IPS-20b (cell line): ENCODE measurements around the gene PLCB3.
A peak's percentile ranks its signal among the peaks of the same experiment; 100 is the strongest.

Experiments
- H3K27ac ChIP-seq: one replicate; pipeline ENCODE4 v1.5.1; 2013; ENCODE audit warnings: low read length
- H3K27me3 ChIP-seq: 2 replicates; pipeline ENCODE4 v1.6.1; 2013; ENCODE audit warnings: mild to moderate bottlenecking, low read length, inconsistent platforms; ENCODE audit not compliant: insufficient read depth
- H3K36me3 ChIP-seq: 2 replicates; pipeline ENCODE4 v1.6.1; 2013; ENCODE audit warnings: low read depth, mild to moderate bottlenecking, inconsistent platforms, low read length, moderate library complexity; ENCODE audit not compliant: insufficient read depth
- H3K4me1 ChIP-seq: 2 replicates; pipeline ENCODE4 v1.6.1; 2013; ENCODE audit warnings: mild to moderate bottlenecking, control low read depth, inconsistent platforms, low read length, moderate library complexity; ENCODE audit not compliant: insufficient read depth
- H3K4me3 ChIP-seq: 2 replicates; pipeline ENCODE4 v1.5.1; 2013; ENCODE audit warnings: mild to moderate bottlenecking, low read length, inconsistent platforms
- H3K9ac ChIP-seq: 2 replicates; pipeline ENCODE4 v1.6.1; 2013; ENCODE audit warnings: low read depth, mild to moderate bottlenecking, inconsistent platforms, low read length, moderate library complexity
- H3K9me3 ChIP-seq: 2 replicates; pipeline ENCODE4 v1.6.1; 2013; ENCODE audit warnings: mild to moderate bottlenecking, low read depth, low read length, inconsistent platforms; ENCODE audit not compliant: insufficient read depth

Gene PLCB3

GRCh38 chr11:64251016-64251752 lies at the start of gene PLCB3:
PLCB3 (plus strand) TSS chr11:64251530; CDS start chr11:64251650, 120 bp downstream.
- peak within 1 kb of the TSS; percentile 94 for H3K4me3 ChIP-seq
- H3K27ac ChIP-seq = peak within 1 kb of the TSS; percentile 87
- peaks cover 18% of the 10 kb centered on the region for H3K36me3 ChIP-seq
- peaks cover 28% of the 10 kb centered on the region for H3K4me1 ChIP-seq
- H3K27me3 ChIP-seq = no peaks in the 10 kb centered on the region
- peak within 1 kb of the TSS; percentile 90; the same call in 1 of the 2 replicates for H3K9ac ChIP-seq
- H3K9me3 ChIP-seq = no peaks in the 10 kb centered on the region

GRCh38 chr11:64201543-64201942 lies 49.8 kb upstream of the PLCB3 start:
- no peaks in the 10 kb centered on the region; the same call in 1 of the 2 replicates for H3K9me3 ChIP-seq
- H3K36me3 ChIP-seq = peaks cover 94% of the 10 kb centered on the region
- no peaks in the 10 kb centered on the region for H3K27me3 ChIP-seq
- H3K9ac ChIP-seq = no peak overlapping the region
- H3K4me1 ChIP-seq = no peaks in the 10 kb centered on the region
- H3K27ac ChIP-seq = no peak overlapping the region
- no peak overlapping the region for H3K4me3 ChIP-seq

DNA sequence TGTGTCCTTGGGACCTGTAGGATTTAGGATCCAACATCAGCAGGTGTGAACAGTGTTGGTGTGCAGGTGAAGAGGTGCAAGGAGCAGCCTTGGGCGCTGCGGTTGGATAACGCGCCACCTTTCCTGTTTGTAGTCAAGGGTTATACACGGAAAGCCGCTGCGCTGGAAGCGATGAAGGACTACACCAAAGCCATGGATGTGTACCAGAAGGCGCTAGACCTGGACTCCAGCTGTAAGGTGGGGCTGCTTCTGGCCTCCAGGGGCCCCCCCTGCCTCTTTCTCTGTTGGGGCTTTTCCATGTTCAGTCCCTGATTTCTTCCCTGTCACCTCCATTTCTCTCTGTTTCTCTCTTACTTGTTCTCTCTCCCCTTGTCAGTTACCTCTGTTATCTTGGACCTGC lies 48.3 kb upstream of the PLCB3 start:
- Histone ChIP-seq H3K27me3 (no peaks in the 10 kb centered on the region), H3K4me3 (no peak overlapping the region), H3K9me3 (no peaks in the 10 kb centered on the region), H3K9ac (no peak overlapping the region), H3K4me1 (no peaks in the 10 kb centered on the region), H3K27ac (no peak overlapping the region), H3K36me3 (peaks cover 87% of the 10 kb centered on the region)

DNA sequence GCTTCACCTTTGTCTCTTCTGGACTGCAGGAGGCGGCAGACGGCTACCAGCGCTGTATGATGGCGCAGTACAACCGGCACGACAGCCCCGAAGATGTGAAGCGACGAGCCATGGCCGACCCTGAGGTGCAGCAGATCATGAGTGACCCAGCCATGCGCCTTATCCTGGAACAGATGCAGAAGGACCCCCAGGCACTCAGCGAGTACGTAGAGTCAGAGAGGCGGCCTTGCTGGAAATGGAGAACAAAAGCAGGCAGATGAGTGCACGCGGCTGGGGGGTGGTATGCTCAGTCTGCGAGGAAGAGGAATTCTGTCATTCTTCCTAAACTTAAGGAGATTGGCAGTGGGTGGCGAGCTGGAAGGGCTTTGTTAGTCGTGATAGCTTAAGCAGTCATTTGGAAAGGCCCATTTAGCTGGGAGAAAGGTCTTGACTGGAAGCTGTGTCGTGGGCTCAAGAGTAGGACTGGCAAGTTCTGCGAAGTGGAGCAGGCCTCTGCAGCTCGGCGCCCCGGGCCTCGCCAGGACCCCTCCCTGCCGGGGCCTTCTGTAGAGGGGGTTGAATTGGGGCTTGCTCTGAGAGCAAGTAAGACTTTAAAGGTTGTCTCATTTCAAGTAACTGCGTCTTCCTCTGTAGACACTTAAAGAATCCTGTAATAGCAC lies 47.8 kb upstream of the PLCB3 start:
- no peak overlapping the region for H3K9ac ChIP-seq
- H3K4me1 ChIP-seq = no peaks in the 10 kb centered on the region
- no peak overlapping the region for H3K4me3 ChIP-seq
- H3K27ac ChIP-seq = no peak overlapping the region
- peaks cover 82% of the 10 kb centered on the region for H3K36me3 ChIP-seq
- no peaks in the 10 kb centered on the region for H3K9me3 ChIP-seq
- no peaks in the 10 kb centered on the region for H3K27me3 ChIP-seq

GRCh38 chr11:64204080-64204440 lies 47.3 kb upstream of the PLCB3 start:
- Histone ChIP-seq H3K4me1 (no peaks in the 10 kb centered on the region), H3K27me3 (no peaks in the 10 kb centered on the region), H3K27ac (no peak overlapping the region), H3K9me3 (no peaks in the 10 kb centered on the region), H3K9ac (no peak overlapping the region), H3K4me3 (no peak overlapping the region), H3K36me3 (peaks cover 77% of the 10 kb centered on the region)

DNA sequence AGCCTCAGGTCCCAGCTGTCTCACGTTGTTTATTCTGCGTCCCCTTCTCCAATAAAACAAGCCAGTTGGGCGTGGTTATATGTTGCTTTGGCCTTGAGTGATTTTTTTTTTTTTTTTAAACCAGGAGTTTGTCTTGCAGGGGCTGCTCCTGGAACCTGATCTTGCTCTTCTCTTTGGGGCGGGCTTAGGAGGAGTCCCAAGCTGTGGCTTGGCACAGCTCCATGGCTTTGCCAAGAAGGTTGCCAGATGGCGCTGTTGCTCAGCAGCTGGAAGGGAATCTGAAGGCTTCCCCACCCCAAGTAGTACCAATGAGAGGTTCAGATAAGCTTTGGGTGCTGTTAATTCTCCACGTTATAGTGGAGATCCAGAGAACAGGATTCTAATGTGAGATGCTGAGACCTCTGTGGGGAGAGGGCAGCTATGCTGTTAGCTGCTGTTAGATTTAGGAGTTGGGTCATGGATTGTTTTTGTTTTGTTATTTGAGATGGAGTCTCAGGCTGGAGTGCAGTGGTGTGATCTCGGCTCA lies 46.8 kb upstream of the PLCB3 start:
- no peak overlapping the region for H3K27ac ChIP-seq
- no peaks in the 10 kb centered on the region for H3K27me3 ChIP-seq
- H3K4me1 ChIP-seq = no peaks in the 10 kb centered on the region
- no peak overlapping the region for H3K9ac ChIP-seq
- no peak overlapping the region for H3K4me3 ChIP-seq
- H3K9me3 ChIP-seq = no peaks in the 10 kb centered on the region
- H3K36me3 ChIP-seq = peaks cover 77% of the 10 kb centered on the region

DNA sequence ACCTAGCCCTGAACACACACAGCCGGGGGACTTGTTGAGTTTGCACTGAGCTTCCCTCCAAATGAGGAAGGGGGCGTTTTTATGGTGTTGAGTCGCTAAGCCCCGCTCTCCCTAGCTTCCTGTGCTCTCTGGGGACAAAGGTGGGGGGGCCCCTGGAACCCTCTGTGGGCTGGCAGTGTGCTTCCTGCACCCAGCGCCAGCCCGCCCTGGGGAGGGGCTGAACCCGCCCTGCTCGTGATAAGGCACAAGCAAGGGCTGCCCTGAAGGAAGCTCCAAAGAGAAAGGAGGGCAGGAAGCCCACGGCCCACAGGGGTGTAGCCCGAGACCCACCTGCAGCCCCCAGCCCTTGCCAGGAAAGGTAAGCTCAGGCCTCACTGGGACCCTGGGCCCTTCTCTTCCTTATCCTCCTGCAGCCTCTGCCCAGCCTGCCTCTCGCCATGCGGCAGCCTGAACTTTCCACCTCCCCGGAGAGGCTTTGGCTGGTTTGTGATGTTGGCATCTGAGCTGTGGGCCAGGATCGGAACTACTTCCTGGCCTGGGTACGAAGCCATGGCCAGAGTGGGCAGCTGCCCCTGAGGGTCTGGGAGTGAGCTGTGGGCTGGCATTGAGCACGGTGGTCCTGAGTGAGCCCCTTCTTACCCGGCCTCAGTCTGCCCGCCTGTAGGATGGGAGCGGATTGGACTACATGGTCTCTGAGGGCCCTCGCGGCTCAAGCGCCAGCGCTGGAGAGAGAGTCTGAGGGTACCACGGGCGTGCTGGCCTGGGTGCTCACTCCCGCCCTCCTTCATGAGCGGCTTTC lies 44.7 kb upstream of the PLCB3 start, which contains the start of gene FERMT3:
Gene FERMT3, plus strand, starts transcription at position 265 of the 799 bp plus-strand sequence. CDS start 644 bp downstream, outside the sequence.
- Histone ChIP-seq H3K9me3 (no peaks in the 10 kb centered on the region), H3K4me1 (no peaks in the 10 kb centered on the region), H3K9ac (no peak within 1 kb of the TSS; the same call in 1 of the 2 replicates), H3K27ac (no peak within 1 kb of the TSS), H3K36me3 (peaks cover 56% of the 10 kb centered on the region), H3K27me3 (no peaks in the 10 kb centered on the region), H3K4me3 (no peak within 1 kb of the TSS)

- Histone ChIP-seq H3K27me3 (no peaks in the 10 kb centered on the region), H3K36me3 (peaks cover 55% of the 10 kb centered on the region), H3K27ac (no peak overlapping the region), H3K4me1 (no peaks in the 10 kb centered on the region), H3K9me3 (no peaks in the 10 kb centered on the region), H3K9ac (no peak overlapping the region), H3K4me3 (no peak overlapping the region)
Measured at GRCh38 chr11:64207256-64208085, 43.9 kb upstream of the PLCB3 start.

- no peak overlapping the region for H3K4me3 ChIP-seq
- H3K36me3 ChIP-seq = peaks cover 48% of the 10 kb centered on the region
- H3K9me3 ChIP-seq = no peaks in the 10 kb centered on the region
- no peak overlapping the region for H3K9ac ChIP-seq
- no peaks in the 10 kb centered on the region for H3K4me1 ChIP-seq
- no peak overlapping the region for H3K27ac ChIP-seq
- no peaks in the 10 kb centered on the region for H3K27me3 ChIP-seq
Measured at GRCh38 chr11:64208086-64208795, 43.1 kb upstream of the PLCB3 start.

DNA sequence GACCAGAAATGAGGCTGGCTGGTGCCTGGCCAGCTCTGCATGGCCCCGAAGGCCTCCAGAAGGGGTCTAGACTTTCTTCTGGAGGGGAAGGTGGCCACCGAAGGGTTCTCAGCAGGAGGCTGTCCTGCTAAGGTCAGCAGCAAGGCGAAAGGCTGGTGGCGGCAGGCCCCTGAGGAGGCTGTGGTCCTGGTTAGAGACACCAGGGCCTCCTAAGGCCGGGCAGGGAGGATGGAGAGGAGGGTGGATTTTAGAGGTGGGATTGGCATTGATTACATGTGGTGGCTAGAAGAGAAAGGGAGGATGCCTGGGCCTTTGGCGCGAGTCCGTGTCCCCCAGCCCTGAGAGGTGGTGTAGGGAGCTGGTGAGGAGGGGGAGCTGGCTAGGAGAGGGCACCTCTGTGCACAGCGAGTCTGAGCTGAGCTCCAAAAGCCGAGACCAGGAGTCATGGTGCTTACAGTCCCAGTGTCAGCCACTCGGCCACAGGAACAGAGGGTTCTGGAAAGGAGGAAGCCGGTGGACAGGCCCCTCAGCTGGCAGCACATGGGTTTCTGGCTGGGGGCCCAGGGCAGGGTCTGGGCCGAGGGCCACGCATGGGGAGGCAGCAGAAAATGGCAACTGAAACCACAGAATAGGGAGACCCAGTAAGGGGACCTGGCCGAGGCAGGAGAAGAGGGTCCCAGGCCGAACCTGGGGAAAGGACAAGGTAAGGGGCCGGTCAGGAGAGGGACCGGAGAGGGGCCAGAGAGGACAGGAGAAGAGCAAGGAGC lies 42.4 kb upstream of the PLCB3 start:
- Histone ChIP-seq H3K27ac (no peak overlapping the region), H3K4me1 (no peaks in the 10 kb centered on the region), H3K27me3 (no peaks in the 10 kb centered on the region), H3K36me3 (peaks cover 40% of the 10 kb centered on the region), H3K4me3 (no peak overlapping the region), H3K9me3 (no peaks in the 10 kb centered on the region), H3K9ac (no peak overlapping the region)
